GDM1 (cell line): ENCODE measurements around the gene GAS7.

Experiments used
- DNase-seq: peaks from one replicate; lab custom pipeline; 2025; lab: John Stamatoyannopoulos, UW

GAS7 gene

GRCh38 chr17:10050597-10051101 is 147.8 kb downstream of the GAS7 start:
- DNase-seq, result peak; percentile 71

DNA sequence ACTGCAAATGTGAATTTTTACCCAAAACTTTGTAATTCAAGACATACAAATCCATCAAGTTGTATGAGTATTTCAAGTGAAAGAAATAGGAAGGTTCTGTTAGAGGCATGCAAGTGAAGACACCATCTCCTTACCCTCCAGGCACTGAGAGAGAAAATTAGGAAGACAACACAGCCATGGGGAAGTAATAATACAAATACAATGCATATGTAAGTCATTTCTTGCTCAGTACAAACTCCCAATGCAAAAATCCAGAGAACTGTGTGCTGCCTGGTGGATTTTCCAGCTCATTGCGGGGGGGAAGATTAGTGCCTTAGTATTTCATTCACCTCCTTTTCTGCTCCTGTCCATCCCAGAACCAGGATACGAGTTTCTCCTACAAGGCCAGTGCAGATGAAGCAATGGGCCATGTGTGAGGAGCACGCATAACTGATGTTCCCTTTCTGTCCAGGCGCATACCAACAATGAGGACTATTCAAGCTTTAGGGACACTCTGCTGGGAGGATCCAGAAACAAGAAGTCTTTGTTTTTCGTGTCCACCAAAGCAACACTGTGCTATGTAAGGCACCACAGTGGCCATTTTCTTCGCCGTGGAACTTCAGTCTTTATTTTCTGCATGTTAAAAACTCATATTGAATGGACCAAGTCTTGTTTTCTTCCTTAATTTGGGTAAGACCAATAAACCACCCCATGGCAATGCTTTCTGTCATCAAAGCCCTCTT is 149.6 kb downstream of the GAS7 start:
- no peak for DNase-seq

GRCh38 chr17:10046786-10047785 is 151.3 kb downstream of the GAS7 start:
- DNase-seq, result no peak

- no peak for DNase-seq
These were observed 152.3 kb downstream of the GAS7 start for GRCh38 chr17:10045871-10046658.

DNA sequence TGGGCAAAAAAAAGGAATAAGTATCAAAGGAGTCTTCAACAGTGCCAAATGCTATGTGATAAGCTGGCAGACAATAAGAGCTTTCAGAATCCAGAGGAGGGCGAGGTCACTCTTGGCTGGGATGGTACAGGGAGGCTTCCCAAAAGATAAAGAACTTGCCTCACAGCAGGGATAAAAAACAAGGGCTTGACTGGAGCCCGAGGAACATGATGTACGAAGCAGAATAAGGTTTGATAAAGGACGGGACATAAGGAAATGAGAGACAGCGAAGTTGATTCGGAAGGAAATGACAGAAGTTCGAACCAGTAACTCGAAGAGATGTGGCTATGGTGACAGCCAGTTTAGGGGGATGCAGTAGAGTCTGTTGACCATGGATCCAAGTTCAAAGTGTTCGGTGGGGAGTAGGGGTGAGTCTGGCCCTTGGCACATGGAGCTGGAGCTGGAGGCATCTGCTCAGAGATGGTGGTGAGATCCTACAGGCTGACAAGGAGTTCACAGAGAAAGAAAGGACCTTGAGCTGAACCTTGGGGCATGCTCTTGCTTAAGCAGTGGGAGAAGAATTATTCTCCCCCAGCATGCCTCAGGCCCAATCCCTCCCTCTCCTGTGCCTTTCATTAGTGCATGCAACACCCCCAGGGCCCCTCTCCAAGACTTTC is 155.7 kb downstream of the GAS7 start:
- no peak for DNase-seq

GRCh38 chr17:10041916-10042588 is 156.4 kb downstream of the GAS7 start:
- DNase-seq, result no peak

DNA sequence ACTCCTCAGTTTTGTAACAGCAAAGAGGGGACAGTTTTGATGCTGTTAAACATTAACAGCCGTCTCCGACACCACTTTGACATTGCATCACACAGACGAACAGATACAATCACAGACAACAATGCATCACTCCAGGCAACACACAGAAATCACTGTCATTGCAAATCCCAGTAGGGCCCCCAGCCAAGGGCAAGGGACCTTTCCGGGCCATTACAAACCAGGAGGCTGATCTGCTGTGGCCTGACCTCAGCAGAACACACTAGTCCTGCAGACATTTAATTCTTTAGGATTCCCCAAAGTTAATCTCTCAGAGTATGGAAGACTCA is 157.2 kb downstream of the GAS7 start:
- DNase-seq, result no peak

DNA sequence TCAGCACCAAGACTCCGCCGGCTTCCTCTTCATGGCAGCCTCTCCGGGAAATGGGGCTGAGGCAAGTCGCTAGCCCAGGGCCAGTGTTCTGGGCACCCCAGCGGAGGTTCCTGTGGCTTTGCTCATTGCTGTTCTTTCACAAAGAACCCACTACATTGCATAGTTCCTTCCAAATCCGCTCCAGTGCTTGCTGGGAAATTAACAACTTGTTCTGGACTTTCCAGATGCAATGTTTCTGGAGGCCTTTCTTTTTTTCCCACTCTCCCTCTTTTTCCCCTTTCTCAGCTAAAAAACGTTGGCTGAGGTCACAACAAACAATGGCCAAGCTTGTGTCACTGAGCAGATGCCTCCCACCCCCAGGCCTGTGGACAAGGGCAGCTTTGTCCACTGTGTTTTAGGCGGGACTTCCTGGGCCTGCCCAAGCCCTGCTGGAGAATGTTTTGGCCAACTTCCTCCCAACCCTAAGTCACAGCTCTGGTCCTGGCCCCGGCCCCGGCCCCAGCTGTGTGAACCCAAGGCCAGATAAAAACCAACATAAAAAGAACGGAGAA is 161.8 kb downstream of the GAS7 start:
- no peak for DNase-seq

DNA sequence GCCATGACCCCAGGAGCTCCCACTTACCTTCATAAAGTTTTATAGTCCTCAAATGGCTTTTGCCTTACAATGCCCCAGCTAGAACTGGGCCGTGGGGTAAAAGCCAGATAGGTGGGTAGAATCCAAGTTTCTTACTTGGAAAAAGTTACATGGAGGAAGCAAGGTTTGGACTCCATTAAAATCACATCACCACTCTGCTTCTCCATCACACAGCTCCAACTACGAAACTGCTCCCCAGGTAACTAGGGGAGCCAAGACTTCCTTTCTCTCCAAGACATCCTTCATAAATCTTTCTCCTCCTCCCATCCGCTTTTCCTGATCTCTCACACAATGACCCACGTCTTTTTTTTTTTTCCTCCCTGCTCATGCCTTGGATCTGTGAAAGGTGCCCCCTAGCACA is 162.5 kb downstream of the GAS7 start:
- DNase-seq, result no peak

- DNase-seq, result no peak
These were observed 163.5 kb downstream of the GAS7 start for GRCh38 chr17:10034719-10035475.

GRCh38 chr17:10033959-10034358 is 164.4 kb downstream of the GAS7 start:
- no peak for DNase-seq

DNA sequence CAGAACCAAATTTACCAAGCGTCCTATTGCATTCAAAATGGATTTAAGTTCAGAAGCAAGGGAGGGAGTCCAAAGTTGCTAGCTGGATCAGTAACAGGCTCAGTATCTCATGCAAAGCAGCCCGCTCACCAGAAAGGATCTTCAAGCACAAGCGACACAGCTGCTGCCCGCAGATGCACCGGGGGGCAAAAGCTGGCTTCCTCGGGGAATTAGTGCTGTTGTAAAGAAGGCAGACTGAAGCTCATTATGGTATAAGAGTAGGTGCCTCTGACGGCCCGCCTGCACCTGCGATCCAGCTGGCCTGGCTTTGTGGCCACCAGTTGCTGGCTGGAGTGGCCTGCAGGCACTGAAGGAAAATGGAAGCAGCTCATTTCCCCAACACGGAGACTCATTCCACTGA is 165.0 kb downstream of the GAS7 start:
- DNase-seq, result no peak

DNA sequence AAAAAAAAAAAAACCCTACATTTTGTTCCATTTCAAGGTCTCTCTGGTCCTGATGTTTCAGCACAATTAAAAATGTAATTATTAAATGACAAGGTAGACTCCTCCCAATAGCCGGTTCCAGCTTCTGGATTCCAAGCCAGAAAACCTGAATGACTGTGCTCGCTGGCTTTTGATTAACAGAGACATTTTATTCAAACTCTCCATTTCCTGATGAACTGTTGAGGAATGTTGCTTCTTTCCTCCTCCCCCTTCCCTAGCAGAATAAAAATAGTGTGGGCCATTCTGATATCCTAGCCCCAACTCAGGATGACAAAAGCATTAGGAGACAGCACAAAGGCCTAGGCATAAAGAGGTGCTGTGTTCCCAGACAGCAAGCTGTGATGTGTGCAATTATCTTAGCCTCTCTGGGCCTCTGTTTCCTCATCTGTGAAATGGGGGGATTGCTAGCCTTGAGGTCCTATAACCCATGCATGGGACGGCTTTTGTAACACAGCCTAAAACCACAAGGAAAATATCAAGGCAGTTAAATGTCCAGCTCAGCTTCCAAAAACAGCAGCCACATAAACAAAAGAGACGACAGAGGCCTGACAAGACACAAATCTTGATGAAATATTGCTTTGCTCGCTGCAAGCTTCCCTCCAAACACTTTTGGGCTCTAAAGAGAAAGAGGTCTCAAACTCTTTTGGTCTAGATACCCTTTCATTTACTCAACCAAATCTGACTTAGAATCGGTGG is 166.1 kb downstream of the GAS7 start:
- no peak for DNase-seq

DNA sequence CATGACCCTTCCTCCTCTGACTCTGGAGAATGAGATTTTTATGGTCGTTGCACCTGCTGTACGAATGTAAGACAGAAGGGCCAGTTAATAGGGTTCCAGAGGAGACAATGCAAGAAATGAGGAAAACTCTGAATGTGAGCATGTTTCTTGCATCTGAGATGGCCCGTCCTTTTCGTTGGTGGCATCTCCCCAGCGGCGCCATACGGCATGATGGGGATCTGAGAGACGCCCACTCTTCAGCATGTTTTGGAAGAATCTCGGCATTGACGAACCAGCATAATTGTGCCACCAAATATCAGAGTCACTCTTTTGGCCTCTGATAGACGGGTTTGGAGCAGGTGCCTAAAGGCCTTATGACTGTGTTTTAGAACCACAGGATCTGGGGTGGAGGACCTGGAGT is 166.8 kb downstream of the GAS7 start:
- DNase-seq, result no peak

GRCh38 chr17:10031127-10031526 is 167.3 kb downstream of the GAS7 start:
- DNase-seq, result no peak

DNA sequence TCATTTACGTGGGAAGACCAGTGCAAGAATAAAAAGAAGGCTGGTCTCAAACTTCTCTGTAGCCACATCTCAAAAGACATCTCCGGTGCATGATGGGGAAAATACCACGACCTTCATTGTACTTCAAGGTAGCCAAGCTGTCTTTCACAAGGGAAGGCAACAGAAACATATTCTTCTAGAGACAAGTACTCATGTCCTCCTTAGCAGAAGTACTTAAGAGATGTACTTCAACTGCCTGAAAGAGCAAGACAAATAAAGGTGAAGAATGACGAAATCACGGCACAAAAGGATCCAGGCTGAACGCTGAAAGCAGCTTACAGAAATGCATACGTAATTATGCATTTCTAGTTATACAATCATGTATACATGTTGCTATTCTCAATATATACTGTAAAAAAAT is 169.3 kb downstream of the GAS7 start:
- no peak for DNase-seq

DNA sequence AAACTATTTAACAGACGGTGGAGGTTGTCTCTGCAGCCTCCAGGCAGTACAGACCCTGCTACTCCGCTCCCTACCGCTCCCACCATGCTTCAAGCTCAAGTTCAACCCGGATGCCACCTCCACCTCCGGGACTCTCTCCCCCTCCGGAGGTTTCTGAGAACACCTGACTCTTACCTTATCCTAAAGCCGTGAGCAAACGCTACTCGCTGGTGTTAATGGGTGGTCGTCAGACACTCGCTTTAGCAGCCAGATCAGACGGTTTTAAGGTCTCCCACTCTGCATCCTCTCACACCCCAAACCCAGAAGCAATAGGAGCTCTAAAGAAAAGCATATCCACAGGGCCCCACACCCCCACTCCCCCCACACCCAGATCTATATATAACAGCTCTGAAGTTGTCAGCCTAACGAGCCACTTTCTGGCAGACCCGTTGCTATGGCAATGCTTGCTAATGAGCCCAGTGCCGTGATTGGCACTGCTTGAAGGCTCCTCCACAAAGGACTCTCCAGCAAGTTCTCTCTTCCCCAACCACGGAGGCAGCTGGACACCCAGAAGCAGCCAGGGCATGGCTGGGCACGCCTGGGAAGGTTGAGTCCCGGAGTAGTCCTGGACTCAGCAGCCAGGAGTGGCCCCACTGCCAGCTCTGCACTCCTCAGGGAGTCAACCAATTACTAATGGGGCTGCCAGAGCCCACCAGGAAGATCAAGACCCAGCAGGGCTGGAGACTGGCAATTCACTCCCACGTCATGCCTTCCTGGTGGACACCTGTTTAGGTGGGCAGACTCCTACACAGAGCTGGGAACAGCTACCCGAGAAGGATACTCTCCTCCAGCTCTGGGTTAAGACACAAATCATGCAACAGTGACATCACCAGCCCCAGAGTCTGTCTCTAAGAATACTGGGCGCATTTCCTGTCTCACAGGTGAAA is 172.2 kb downstream of the GAS7 start:
- no peak for DNase-seq

DNA sequence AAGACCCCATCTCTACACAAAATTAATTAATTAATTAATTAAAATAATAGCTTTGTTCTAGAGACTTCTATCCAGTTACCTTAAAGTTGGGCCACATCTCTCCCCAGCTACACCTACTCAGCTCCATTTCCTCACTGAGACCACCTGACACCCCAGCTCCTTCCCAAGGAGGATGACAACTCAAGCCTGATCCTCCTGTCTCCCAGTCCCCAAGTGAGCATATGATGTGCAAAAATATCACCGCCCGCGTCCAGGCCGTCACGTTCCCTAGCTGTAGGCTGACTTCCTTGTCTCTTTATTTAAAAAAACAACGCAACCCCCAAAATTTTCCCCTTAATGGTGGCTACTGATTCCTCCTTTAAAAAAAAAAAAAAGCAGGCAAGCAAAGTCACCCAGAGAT is 173.2 kb downstream of the GAS7 start:
- DNase-seq, result no peak
